GDM1 (cell line): ENCODE results near the gene ARHGAP27.

ENCODE experiments used
- DNase-seq: peaks from one replicate; lab custom pipeline; 2025; lab: John Stamatoyannopoulos, UW

ARHGAP27 gene

DNA sequence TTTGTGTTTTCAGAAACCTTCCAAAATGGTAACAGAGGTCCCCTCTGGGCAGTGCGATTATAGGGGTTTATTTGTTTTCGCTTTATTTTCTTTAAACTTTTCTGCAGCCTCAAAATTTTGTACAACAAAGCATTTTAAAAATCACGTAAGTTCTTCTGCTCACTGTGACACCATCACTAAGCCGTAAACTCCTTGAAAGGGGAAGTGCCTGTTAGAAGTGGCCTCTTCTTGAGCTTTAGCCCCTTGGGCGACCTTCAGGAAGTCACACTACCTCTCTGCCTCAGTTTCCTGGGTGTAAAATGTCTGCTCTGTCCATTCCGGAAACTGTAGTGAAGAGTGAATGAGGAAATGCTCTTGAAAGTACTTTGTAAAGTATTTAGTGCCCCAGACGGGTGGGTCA, 26.6 kb downstream of the ARHGAP27 start:
- DNase-seq, result no peak

DNA sequence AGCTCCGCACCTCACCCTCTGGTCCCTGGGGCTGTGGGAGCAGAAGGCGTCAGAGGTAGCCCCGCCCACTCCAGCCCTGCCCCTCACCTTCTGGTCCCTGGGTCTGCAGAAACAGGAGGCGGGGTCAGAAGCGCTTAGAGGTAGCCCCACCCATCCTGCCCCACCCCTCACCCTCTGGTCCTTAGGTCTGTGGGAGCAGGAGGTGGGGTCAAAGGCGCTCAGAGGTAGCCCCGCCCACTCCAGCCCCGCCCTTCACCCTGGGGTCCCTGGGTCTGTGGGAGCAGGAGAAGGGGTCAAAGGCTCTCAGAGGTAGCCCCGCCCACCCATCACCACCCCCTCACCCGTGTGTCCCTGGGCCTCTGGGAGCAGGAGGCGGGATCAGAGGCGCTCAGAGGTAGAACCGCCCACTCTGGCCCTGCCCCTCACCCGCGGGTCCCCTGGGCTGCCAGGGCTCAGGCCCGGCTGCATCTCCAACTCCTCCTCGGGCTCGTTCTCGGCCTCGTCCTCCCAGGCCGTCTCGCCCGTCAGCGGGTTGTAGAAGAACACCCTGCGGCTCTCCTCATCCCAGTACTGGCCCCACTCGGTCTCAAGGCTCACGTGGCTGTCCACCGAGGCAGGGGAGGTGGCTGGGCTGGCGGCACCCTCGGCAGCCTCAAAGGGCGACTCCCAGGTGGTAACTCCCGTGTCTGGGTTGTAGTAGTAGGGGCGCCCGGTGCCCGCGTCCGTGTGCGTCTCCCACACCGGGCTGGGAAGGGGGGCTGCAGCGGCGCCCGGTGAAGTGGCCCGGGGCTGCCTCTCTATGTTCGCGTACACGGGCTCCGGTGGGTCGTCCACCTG, 27.2 kb downstream of the ARHGAP27 start:
- DNase-seq, result no peak

DNA sequence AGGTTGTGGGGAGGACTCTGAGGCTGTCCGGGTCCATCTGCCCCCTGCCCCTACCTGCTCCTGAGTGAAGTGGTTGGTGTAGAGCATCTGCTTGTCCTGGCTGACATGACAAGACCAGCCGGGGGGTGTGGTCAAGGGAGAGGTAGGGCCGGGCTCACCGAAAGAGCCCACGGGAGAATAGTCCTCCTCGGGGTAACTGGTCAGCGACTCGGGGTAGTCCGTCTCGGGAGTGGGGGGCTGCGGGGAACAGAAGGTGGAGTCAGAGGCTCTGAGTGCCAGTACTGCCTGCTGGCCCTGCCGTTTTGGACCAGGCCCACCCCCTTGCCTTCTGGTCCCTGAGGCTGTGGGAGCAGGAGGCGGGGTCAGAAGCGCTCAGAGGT, 27.8 kb downstream of the ARHGAP27 start:
- DNase-seq, result no peak

DNA sequence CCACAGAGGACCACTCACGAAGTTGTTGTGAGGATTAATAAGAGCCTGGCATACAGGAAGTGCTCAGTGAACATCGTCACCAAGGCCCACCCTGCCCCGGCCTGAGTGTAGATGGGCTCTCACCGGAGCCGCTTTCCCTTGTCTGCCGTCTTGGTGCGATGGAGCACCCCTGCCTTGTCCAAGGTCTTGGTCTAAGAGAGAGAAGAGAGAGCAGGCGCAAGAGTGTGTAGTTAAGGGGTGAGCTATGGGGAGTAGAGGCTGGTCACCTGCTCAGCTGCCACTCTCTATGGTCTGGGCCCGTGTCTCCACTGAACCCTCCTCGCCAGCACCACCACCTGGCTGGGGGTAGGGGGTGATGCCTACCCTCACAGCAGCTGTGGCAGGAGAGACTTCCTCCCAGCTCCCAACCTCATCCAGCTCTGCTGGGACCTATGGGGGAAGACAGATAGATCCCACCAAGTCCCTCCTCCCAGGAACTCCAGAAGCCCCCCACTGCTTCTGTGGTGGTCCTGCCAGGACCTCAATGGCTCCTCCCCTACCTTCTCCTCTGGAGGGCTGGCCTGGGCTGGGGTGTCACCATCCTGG, 28.7 kb downstream of the ARHGAP27 start:
- DNase-seq, result no peak

DNA sequence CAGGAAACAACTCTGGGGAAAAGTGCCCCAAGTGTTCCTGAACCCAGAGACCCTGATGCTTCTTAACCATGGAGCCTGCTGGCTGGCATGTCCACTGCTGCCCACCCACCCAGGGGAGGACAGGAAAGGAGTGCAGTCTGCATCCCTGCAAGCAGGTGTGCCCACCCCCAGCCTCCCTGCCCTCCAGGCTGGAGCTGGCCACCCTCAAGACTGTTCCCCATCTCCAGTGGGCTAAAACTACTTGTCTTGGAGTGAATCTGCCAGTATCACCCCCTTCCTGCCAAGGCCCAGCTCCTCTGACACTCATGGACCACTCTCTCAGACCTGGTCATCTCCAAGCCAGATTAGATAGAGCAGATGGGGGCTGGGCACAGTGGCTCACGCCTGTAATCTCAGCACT, 29.8 kb downstream of the ARHGAP27 start:
- DNase-seq, result no peak

DNA sequence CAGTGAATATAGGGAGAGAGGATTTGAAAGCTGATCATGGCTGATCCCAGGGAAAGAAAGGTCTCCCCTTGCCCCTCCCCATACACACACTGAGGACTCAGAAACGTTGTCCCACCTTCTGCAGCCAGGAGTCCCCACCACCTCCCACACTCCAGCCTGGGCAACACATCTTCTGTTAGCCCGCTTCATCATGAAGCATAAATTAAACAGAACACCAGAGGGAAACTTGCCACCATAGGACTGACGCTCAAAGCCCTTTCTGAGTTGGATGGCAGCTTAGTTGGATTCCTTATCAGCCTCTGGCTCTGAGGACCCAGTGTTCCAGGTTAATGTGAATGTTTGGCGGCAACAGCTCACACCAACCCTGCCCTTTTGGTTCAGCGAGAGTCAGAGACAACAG, 33.9 kb downstream of the ARHGAP27 start:
- no peak for DNase-seq

DNA sequence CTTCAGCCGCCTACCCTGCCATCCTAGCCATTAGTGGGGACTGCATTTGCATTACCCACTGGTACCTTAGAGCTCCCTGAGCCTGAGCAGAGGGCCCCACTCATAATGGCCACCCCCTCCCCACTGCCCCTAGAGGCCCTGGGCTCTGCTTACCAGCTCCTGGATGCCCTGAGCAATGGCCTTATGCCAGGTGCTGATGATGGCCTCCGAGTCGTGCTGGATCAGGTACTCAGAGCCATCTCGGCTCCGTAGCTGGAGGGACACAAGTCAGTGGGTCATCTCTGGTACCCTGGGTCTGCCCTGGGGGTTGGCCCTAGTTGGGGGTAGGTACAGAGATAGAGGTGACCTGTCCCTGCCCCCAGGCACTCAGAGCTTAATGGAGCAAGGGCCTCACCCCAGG, 34.9 kb downstream of the ARHGAP27 start:
- DNase-seq, result no peak

DNA sequence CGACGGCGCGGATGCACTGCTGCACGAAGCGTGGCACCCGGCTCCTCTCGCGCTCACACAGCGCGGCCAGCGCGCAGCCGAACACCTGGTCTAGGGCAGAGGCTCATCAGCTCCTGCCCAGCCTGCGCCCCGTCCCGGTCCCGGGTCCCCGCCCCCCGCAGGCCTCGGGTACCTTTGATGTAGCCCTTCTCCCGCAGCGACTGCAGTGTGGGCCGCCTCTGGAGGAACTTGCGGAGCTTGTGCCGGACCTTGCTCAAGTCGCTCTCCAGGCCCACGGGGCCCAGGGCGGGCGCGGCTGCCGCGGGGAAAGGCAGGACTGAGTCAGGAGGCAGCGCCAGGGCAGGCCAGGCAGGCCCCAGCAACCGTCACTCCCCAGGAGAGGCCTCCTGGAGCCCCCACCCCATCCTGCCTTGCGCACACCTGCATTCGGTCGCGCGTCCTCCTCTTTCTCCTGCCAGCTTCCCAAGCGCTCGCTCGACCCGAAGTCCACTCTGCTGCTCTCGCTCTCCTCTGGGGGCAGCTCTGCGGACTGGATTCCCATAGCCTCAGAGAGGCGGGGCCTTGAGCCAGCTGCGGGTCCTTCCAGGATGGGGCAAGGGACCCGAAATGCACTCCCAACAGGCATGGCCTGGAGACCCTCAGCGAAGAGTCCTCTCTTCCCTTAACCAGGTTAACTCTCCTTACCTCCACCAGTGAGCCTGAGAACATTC, 36.0 kb downstream of the ARHGAP27 start:
- DNase-seq, result no peak

DNA sequence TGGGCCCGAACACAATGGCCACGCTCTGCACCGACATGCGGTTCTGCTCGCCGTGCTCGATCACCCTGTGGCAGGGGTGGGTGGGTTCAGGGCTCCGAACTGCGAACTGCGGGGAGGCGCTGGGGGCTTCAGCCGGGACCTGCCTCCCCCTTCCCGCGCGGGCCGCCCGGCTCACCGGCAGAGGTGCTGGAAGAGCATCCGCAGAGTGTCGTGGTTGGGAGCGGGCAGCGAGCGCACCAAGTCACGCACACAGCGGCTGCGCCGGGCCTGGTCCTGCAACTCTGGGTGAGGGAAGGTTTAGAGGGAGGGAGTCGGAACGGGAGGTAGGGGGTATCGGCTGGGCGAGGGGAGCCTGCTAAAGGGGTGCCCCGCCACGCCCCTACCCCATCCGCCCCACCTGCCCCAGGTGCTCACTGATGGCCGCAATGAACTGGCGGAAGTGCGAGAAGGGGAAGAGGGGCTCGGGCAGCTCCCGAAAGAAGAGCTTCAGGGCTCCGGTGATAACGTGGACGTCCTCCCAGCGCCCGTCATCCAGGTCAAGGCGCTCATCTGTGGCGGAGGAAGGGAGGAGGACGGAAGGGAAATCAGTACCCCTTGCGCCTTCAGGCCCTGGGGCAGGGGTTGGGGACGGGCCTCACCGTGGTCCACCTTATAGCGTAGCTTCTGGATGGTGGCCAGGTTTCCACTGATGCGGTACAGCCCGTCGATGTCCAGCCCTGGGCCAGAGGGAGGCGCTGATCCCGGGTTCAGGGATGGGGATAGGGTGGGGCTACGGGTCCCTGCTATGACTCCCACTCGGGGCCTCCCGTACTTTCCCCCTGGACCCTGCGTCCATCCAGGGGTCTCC, 36.9 kb downstream of the ARHGAP27 start:
- no peak for DNase-seq

DNA sequence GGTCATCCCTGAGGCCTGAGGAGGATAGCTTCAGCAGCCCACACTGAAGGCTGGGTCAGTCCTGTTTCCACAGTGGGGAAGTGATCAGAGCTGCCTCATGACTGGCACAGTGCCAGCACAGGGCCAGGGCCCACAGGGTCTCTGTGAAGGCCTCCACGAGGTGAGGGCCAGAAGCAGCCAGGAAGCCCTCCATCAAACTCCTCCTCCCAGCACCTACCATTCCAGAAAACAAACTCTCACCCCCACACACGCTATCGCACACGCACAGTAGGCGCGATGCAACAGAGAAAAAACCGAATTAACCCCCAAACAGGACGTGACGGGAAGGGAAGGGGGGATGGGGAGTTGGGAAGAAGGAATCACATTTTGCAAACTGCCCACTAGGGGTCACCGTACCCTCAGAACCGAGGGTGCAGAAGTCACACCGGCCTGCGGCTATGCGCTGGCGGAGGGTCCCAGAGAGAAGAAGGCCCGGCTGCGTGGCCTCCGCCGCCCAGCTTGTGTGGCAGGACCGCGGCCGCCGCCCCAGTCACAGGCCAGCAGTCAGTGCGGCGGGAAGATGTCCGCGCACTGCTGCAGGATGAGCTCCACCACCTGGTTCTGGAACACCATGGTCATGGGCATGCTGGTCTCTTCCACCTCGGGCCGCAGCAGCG, 37.6 kb downstream of the ARHGAP27 start:
- DNase-seq, result peak; percentile 20

DNA sequence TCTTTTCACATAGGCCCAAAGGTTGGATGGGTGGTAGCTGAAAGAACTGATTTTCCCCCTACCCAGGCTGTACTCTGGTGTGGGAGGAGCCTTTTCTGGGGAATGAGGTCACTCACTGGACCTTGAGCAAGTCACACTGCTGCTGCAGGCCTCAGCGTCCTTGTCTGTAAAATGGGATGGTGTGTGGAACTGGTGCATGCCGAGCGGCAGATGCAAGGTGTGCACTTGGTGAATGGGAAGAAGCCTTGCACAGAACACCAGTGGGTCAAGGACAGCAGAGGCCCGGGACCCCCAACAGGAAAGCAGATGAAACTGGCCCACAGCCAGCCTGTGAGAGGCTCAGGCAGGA, 38.1 kb downstream of the ARHGAP27 start:
- DNase-seq, result no peak

DNA sequence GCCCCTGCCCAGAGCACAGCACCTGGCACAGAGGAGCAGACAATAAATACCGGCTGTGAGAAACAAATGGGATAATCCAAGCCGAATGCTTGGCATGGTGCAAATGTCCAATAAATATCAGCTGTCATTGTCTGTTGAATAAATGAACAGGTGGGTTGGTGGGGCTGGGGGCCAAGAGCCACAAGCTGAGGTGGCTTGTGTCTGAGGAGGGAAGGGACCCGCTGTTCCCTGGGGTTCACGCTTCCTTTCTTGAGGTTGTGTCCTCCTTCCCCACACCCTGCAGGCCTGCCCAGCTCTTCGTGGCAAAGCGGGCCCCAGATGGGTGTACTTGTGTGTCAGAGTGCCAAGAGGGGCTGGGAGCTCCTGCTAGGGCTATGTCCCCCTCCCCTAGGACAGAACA, 38.6 kb downstream of the ARHGAP27 start:
- no peak for DNase-seq

DNA sequence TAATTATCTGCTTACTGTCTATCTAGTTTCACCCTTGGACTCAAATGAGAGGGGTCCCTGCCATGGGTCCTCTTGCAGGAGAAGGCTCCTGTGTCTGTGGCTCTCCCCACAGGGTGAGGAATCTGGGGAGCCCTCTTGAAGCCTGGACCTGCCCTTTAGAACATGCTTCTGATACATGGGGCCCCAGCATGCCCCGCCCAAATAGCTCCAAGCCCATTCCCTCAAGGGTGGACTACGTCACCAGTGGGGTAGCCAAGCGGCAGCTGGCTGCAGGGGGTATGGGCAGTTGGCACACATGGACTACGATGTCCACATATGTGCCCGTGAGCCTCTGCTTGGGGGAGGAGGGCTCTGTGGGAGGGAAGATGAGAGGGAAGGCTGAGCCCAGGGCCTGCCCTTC, 39.3 kb downstream of the ARHGAP27 start:
- DNase-seq, result no peak

DNA sequence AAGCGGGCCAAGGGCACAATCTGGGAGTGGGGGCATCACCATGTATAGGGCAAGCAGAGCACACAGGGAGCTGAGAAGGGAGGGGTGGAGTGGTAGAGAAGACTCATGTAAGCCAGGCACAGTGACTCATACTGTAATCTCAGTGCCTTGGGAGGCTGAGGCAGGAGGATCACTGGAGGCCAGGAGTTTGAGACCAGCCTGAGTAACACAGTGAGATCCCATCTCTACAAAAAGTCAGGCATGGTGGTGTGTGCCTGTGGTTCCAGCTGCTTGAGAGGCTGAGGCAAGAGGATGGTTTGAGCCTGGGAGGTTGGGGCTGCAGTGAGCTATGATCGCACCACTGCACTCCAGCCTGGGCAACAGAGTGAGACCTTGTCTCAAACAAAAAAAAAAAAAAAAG, 40.8 kb downstream of the ARHGAP27 start:
- no peak for DNase-seq

DNA sequence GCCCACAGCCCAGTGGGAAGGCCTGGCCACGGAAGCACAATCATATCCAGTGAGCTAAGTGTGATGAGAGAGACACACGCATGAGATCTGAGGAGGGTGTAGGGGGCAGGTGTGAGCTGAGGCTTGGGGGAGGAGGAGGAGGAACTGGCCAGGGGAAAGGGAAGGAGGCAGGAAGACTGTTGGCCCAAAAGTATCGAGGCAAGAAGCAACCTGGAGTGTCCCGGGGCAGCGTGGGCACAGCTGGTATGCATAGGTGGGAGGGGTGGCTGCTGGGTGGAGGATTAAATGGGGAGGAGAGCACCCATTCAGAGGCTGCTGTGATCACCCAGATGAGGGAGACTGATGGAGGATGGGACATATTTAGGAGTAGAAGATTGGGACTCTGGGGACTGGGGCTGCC, 41.4 kb downstream of the ARHGAP27 start:
- DNase-seq, result no peak

DNA sequence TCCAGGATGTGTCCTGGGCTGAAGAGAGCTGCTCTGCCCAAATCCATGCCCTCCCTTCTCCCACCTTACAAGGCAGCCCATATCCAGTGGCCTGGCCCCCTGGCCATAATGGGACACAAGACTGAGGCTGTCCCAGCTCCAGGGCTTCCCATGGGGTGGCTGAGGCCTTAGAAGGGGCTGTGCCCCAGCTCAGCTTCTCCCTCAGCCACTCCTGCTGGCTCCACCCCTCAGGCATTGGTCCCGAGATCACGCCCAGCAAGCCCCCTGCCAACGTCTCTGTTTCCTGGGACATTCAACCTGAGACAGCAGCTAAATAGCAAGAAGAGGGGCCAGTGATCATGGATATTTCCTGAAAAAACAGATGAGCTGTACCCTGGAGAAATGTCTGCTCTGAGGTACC, 43.3 kb downstream of the ARHGAP27 start:
- no peak for DNase-seq

DNA sequence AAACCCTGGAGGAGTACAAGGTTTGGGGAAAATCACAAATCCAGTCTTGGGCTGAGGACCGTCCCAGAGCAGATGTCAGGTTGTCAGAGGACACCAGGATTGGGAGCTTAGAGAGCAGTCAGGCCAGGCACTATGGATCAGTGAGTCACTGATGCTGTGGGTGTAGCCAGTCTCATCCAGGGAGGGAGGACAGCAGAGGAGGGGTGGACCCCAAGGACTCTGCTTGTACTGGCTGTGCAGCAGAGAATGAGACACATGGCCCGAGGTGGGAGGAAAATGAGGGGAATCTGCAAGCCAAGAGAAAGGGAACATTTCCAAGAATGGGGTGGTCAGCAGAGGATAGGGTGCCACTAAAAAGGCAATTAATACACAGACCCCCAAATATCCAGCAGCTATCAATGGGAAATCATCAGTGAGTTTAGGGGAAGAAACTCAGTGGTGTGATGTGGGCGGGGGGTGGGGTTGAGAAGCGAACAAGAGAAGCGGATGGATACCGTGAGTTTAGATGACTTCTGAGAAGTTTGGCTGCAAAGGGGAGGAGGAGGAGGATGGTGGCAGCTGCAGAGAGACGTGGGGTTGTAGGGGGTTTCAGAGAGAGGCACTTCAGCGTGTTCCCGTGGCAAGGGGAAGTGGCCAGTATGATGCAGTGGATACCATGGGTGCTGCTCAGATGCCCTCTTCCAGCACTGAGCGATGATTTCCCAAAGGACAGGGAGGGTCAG, 43.9 kb downstream of the ARHGAP27 start:
- no peak for DNase-seq

DNA sequence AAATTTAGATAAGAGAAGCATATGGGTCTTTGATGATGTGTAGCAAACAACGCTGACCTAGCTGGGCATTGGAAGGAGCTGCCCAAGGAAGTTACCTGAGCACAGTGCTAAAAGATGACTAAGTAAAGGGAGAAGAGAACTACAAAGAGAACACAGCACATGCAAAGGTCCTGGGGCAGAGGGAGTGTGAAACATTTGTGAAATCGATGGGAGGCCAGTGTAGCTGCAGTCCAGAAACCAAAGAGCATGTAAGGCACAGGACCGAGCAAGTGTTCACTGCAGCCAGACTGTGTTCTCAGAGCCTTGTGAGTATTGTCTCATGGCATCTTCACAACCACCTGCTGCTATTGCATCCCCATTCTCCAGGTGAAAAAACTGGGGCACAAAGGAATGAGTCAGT, 44.9 kb downstream of the ARHGAP27 start:
- DNase-seq, result no peak

DNA sequence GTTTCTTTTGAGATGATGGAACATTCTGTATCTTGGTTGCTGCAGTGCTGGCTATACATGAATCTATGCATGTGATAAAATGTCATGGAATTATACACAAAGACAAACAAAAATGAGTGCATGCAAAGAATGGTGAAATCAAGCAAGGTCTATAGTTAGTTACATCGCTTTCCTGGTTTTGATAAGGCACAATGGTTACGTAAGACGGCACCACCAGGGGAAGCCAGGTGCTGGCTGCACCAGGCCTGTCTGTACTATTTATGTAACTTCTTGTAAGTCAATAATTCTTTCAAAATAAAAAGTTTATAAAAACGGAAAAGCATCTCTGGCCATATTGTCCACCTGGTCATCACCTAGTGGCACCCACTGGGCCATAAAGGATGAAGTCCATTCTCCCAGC, 46.5 kb downstream of the ARHGAP27 start:
- DNase-seq, result no peak

DNA sequence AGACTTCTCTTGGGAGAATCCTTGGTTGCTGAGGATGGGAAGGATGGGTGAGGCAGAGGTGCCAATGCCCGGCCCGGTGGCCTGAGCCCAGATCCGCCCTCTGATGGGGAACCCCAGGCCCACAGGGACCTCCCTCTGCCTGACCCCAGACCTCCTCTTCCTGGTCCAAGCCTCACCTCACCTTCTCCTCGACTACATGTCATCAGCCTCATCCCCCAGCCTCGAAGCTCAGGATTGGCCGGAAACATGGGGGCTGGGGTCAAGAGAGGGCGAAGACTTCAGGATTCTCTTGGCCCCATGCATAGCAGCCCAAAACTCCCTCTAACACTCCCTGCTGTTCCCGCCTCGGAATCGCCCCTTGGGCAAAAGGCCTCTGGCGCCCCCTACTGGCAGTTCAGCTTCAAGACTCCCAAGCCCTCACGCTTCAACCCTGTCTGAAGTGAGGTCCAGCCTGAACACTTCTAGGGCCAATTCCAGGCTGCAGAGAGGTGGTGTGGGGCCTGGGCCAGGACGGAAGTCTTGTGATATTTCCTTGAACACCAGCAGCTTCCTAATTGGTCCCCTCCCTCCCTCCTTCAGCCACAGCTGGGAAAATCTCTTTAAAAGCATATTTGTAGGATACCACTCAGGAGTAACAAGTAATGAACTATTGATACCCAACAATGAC, 47.2 kb downstream of the ARHGAP27 start:
- peak; percentile 73 for DNase-seq

DNA sequence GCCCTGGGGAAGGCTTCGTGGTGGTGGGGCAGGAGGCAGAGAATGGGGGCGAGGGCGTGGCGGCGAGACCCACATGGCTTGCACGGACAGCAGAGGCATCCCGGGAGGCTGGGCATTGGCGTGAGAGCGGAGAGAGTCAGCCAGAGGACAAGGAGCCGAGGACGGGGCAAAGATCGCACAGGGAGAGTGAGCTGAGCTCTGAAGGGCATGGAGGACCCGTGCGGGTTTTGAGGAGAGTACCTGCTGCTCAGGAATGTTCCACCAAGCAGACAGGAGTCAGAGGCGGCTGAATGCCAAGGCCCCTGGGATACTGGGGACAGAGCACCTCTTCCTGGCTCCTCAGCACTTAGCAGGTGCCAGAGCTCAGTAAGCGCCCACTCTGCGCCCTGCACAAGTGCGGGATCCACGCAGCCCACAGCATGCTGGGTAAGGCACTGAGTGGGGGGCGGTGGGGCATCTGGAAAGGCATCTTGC, 47.8 kb downstream of the ARHGAP27 start:
- no peak for DNase-seq
